Measurements from ENCODE around the gene NCF4. TPM values are rescaled to one million over a fixed set of nuclear protein-coding genes. Genes with fewer than 3 reads are reported as not detected.

The NCF4 gene
- total and polyA plus RNA-seq, 9 of the 15 experiments (the other 6 are each of a cell fraction or from before 2014, with no cell fraction given), result 0.04 to 0.95 (median 0.33) TPM

GRCh38 chr22:36860017-36860416, 789 bp upstream of the NCF4 start:
- Histone ChIP-seq H3K27ac (ENCODE audit: extremely low read depth, low read depth, low read length) (no peak overlapping the region), H2AFZ (ENCODE audit: low read depth, low read length) (no peak overlapping the region), H3K4me2 (ENCODE audit: insufficient read depth, low read length) (no peak overlapping the region), H3K27me3 (ENCODE audit: control insufficient read depth in 2 of 2, insufficient read depth in 2 of 2, low read length in 2 of 2) (peaks cover 0 to 6% of the 10 kb centered on the region in 2 experiments; a peak in 1 of 5 replicates), H3K9ac (ENCODE audit: insufficient read depth in 1 of 2, low read depth in 2 of 2, low read length in 2 of 2) (no peak overlapping the region), H3K4me3 (no peak overlapping the region), H3K4me1 (replicated peaks in 1 of 2; ENCODE audit: control insufficient read depth in 2 of 2, insufficient read depth in 2 of 2, low read length in 2 of 2) (peaks cover 0 to 19% of the 10 kb centered on the region in 2 experiments; a peak in 3 of 5 replicates), H4K20me1 (replicated peaks; ENCODE audit: control insufficient read depth, insufficient read depth, low read length) (no peaks in the 10 kb centered on the region; the same call in 1 of the 2 replicates), H3K79me2 (ENCODE audit: control insufficient read depth, insufficient read depth, low read length) (no peaks in the 10 kb centered on the region), H3K9me3 (replicated peaks; ENCODE audit: control insufficient read depth, insufficient read depth, low read depth, low read length) (no peaks in the 10 kb centered on the region), H3K9me1 (ENCODE audit: control insufficient read depth, insufficient read depth, low read length) (no peaks in the 10 kb centered on the region), H3K36me3 (ENCODE audit: control insufficient read depth, insufficient read depth, low read length) (no peaks in the 10 kb centered on the region)
- intact Hi-C loops (cut with micrococcal nuclease) (no loop called here), in situ Hi-C loops (cut with MboI) (loop anchor here (10.0 kb wide), 1 partner anchor 315 kb away; no protein-coding TSS in a partner anchor)
- ChIA-PET POLR2A (interaction anchor here (0.6 to 1.0 kb wide), 2 partner anchors 39 to 42 kb away, joined by 3 to 6 read pairs; no protein-coding TSS in a partner anchor), CTCF (ENCODE audit: low intra/inter-chr PET ratio) (no interaction called here)
- no peak for DNase-seq (ENCODE audit: extremely low read depth in 1 of 4, low spot score in 3 of 4)
- no TSS peak for BruUV-seq (replicated peaks)
- no peak for FAIRE-seq
- ATAC-seq, result no peak
- 23% methylated on average over 6 of the region's 6 CpGs for WGBS (ENCODE audit: insufficient coverage, low coverage, missing lambda C conversion rate)
- TF ChIP-seq ZKSCAN8 (CRISPR knock-in tag; IDR thresholded peaks at IDR 0.05), result no peak
- TF ChIP-seq ZNF133 (CRISPR knock-in tag; IDR thresholded peaks at IDR 0.05), result no peak
- no peak for TF ChIP-seq ETS2 (tag; IDR thresholded peaks at IDR 0.05; ENCODE audit: borderline replicate concordance, poor library complexity, severe bottlenecking)
- TF ChIP-seq NEUROD1 (IDR thresholded peaks at IDR 0.05; ENCODE audit: borderline replicate concordance, low read depth, low read length, partially characterized antibody), result no peak
- TF ChIP-seq HCFC1 (IDR thresholded peaks at IDR 0.05; ENCODE audit: low read depth, low read length), result no peak
- TF ChIP-seq CHD1 (IDR thresholded peaks at IDR 0.05; ENCODE audit: low read length), result no peak
- no peak for TF ChIP-seq ZBTB12 (CRISPR knock-in tag; IDR thresholded peaks at IDR 0.05)
- TF ChIP-seq ZMIZ1 (IDR thresholded peaks at IDR 0.05; ENCODE audit: low read depth in 2 of 2, low read length in 2 of 2), result no peak
- TF ChIP-seq CBFA2T3 (IDR thresholded peaks at IDR 0.05), result no peak
- no peak for TF ChIP-seq E2F8 (IDR thresholded peaks at IDR 0.05; ENCODE audit: low read depth, partially characterized antibody)
- TF ChIP-seq MNT (conservative IDR thresholded peaks at IDR 0.05), result no peak

All from K562 (cell line).